Measurements from ENCODE around the gene NPY2R. TPM values are rescaled to one million over a fixed set of nuclear protein-coding genes. Genes with fewer than 3 reads are reported as not detected.

Gene NPY2R
- total RNA-seq, 4 donors from 2014 or later, result 0.33 to 0.39 TPM; not detected in 2

- DNase-seq (ENCODE audit: extremely low spot score), result no peak
- H3K36me3 ChIP-seq, result no peaks in the 10 kb centered on the region
- no peak overlapping the region for H3K27ac ChIP-seq (replicated peaks in 1 of 4)
- no peaks in the 10 kb centered on the region for H3K27me3 ChIP-seq
- H3K9me3 ChIP-seq, result no peaks in the 10 kb centered on the region
- no peak overlapping the region for H3K4me3 ChIP-seq
- TF ChIP-seq EP300 (IDR thresholded peaks at IDR 0.05) (no peak), CTCF (IDR thresholded peaks at IDR 0.05) (no peak), POLR2A (IDR thresholded peaks at IDR 0.05; ENCODE audit: low read depth) (no peak)
- H3K4me1 ChIP-seq, result no peaks in the 10 kb centered on the region
- intact Hi-C loops (cut with DNase I), result no loop called here
Measured at GRCh38 chr4:155190099-155190498, 18.3 kb upstream of the NPY2R start.

GRCh38 chr4:155197757-155198156 lies 10.7 kb upstream of the NPY2R start:
- WGBS, result 88% methylated on average over 2 of the region's 2 CpGs
- Histone ChIP-seq H3K9me3 (no peaks in the 10 kb centered on the region), H3K27me3 (no peaks in the 10 kb centered on the region), H3K4me3 (no peak overlapping the region), H3K36me3 (no peaks in the 10 kb centered on the region), H3K4me1 (no peaks in the 10 kb centered on the region), H3K27ac (replicated peaks in 1 of 4) (no peak overlapping the region)
- DNase-seq (ENCODE audit: extremely low spot score), result no peak
- no peak for TF ChIP-seq POLR2A (IDR thresholded peaks at IDR 0.05; ENCODE audit: low read depth)
- no peak for TF ChIP-seq CTCF (IDR thresholded peaks at IDR 0.05)
- TF ChIP-seq POLR2AphosphoS5 (IDR thresholded peaks at IDR 0.05), result no peak
- TF ChIP-seq EP300 (IDR thresholded peaks at IDR 0.05), result no peak
- intact Hi-C loops (cut with DNase I), result no loop called here

GRCh38 chr4:155207534-155208257 lies 740 bp upstream of the NPY2R start:
- Histone ChIP-seq H3K4me3 (peak overlapping the region; percentile 2 to 30 (median 30)), H3K27ac (replicated peaks in 1 of 4) (no peak overlapping the region), H3K9me3 (no peaks in the 10 kb centered on the region), H3K27me3 (peaks cover 0 to 45% (median 7%) of the 10 kb centered on the region in 4 donors), H3K4me1 (peaks cover 5 to 16% (median 16%) of the 10 kb centered on the region in 4 donors), H3K36me3 (no peaks in the 10 kb centered on the region)
- DNase-seq (ENCODE audit: extremely low spot score), result no peak
- 7% methylated on average over 10 of the region's 26 CpGs for WGBS
- intact Hi-C loops (cut with DNase I), result no loop called here
- no peak for TF ChIP-seq POLR2A (IDR thresholded peaks at IDR 0.05; ENCODE audit: low read depth)
- no peak for TF ChIP-seq POLR2AphosphoS5 (IDR thresholded peaks at IDR 0.05)
- no peak for TF ChIP-seq EP300 (IDR thresholded peaks at IDR 0.05)
- no peak for TF ChIP-seq CTCF (IDR thresholded peaks at IDR 0.05)

GRCh38 chr4:155220025-155220424 lies 11.6 kb downstream of the NPY2R start:
- H3K9me3 ChIP-seq, result no peaks in the 10 kb centered on the region
- 80% methylated on average over 5 of the region's 5 CpGs for WGBS
- no peaks in the 10 kb centered on the region for H3K4me1 ChIP-seq
- no peak for DNase-seq (ENCODE audit: extremely low spot score)
- H3K27me3 ChIP-seq, result no peaks in the 10 kb centered on the region
- H3K27ac ChIP-seq (replicated peaks in 1 of 4), result no peak overlapping the region
- no peaks in the 10 kb centered on the region for H3K36me3 ChIP-seq
- no peak for TF ChIP-seq POLR2A (IDR thresholded peaks at IDR 0.05; ENCODE audit: low read depth)
- TF ChIP-seq POLR2AphosphoS5 (IDR thresholded peaks at IDR 0.05), result no peak
- no peak for TF ChIP-seq CTCF (IDR thresholded peaks at IDR 0.05)
- no peak for TF ChIP-seq EP300 (IDR thresholded peaks at IDR 0.05)
- intact Hi-C loops (cut with DNase I), result no loop called here
- no peak overlapping the region for H3K4me3 ChIP-seq

GRCh38 chr4:155227131-155227530 lies 18.7 kb downstream of the NPY2R start:
- H3K9me3 ChIP-seq, result no peaks in the 10 kb centered on the region
- no peaks in the 10 kb centered on the region for H3K4me1 ChIP-seq
- H3K36me3 ChIP-seq, result no peaks in the 10 kb centered on the region
- no peaks in the 10 kb centered on the region for H3K27me3 ChIP-seq
- intact Hi-C loops (cut with DNase I), result no loop called here
- no peak overlapping the region for H3K4me3 ChIP-seq
- WGBS, result 14% methylated on average over 2 of the region's 2 CpGs
- no peak overlapping the region for H3K27ac ChIP-seq (replicated peaks in 1 of 4)
- TF ChIP-seq CTCF (IDR thresholded peaks at IDR 0.05) (no peak), POLR2AphosphoS5 (IDR thresholded peaks at IDR 0.05) (no peak), POLR2A (IDR thresholded peaks at IDR 0.05; ENCODE audit: low read depth) (no peak), EP300 (IDR thresholded peaks at IDR 0.05) (no peak)
- no peak for DNase-seq (ENCODE audit: extremely low spot score)
